ENCODE results near the gene DIPK1B.

- TF ChIP-seq CTCF (IDR thresholded peaks at IDR 0.05) (no peak), POLR2A (IDR thresholded peaks at IDR 0.05) (no peak)
Observed at GRCh38 chr9:136672431-136673087, 39.8 kb upstream of the DIPK1B start.
